DND-41 (cell line): ENCODE results near the gene DES.

Source experiments
- ATAC-seq: fragments of 200-7000 bp; cut with Tn5 transposase; 3 replicates; pipeline ENCODE4 v1.9.1; 2021; ENCODE audit warnings: low read depth; ENCODE audit not compliant: insufficient read depth
- DNase-seq: peaks from one replicate; pipeline ENCODE4 v3.0.0-alpha.2; 2020
- H2AFZ ChIP-seq: 2 replicates; pipeline ENCODE4 v1.6.0; 2012; ENCODE audit warnings: low read depth, low read length
- H3K27ac ChIP-seq: 2 replicates; pipeline ENCODE4 v1.5.1; 2012; ENCODE audit warnings: low read length, inconsistent platforms
- H3K27me3 ChIP-seq: fragments of 200-600 bp; sonication (generic); 2 replicates; pipeline ENCODE4 v1.6.0; 2012; ENCODE audit warnings: low read length, mild to moderate bottlenecking, inconsistent platforms; ENCODE audit not compliant: insufficient read depth, poor library complexity
- H3K36me3 ChIP-seq: 2 replicates; pipeline ENCODE4 v1.5.1; 2012; ENCODE audit warnings: low read length, inconsistent platforms; ENCODE audit not compliant: insufficient read depth
- H3K4me1 ChIP-seq: 2 replicates; pipeline ENCODE4 v1.5.1; 2012; ENCODE audit warnings: mild to moderate bottlenecking, low read length; ENCODE audit not compliant: insufficient read depth
- H3K4me2 ChIP-seq: 2 replicates; pipeline ENCODE4 v1.6.0; 2012; ENCODE audit warnings: mild to moderate bottlenecking, moderate library complexity, low read length, inconsistent platforms; ENCODE audit not compliant: insufficient read depth
- H3K4me3 ChIP-seq, 2 experiments: fragments of 200-600 bp in 1 of 2; shearing (Covaris generic) in 1 of 2; 2 replicates each; pipeline ENCODE4 v1.5.1; 2012 to 2016; ENCODE audit warnings: inconsistent platforms in 2 of 2, low read length in 2 of 2, mild to moderate bottlenecking in 2 of 2, low read depth in 1 of 2, moderate library complexity in 1 of 2
- H3K79me2 ChIP-seq: 2 replicates; pipeline ENCODE4 v1.6.0; 2012; ENCODE audit warnings: low read length, inconsistent platforms; ENCODE audit not compliant: insufficient read depth
- H3K9ac ChIP-seq: 2 replicates; pipeline ENCODE4 v1.6.0; 2012; ENCODE audit warnings: low read depth, mild to moderate bottlenecking, inconsistent platforms, low read length, moderate library complexity
- H3K9me3 ChIP-seq: 2 replicates; pipeline ENCODE4 v1.5.1; 2012; ENCODE audit warnings: low read length, moderate library complexity, mild to moderate bottlenecking, inconsistent platforms; ENCODE audit not compliant: insufficient read depth, severe bottlenecking
- H4K20me1 ChIP-seq: 2 replicates; pipeline ENCODE4 v1.6.0; 2012; ENCODE audit warnings: low read length; ENCODE audit not compliant: insufficient read depth
- CTCF ChIP-seq: IDR thresholded peaks from 2 replicates; pipeline ENCODE4 v1.5.1; 2012; ENCODE audit warnings: borderline replicate concordance, low read length, moderate library complexity, mild to moderate bottlenecking; ENCODE audit not compliant: poor library complexity, severe bottlenecking; ENCODE audit errors: extremely low read depth
- EZH2 ChIP-seq: IDR thresholded peaks from 3 replicates; pipeline ENCODE4 v1.6.1; 2012; ENCODE audit warnings: borderline replicate concordance, low read depth, mild to moderate bottlenecking, moderate library complexity, low read length, inconsistent platforms; ENCODE audit not compliant: severe bottlenecking

Gene DES

GRCh38 chr2:219414857-219415256 lies 3.3 kb upstream of the DES start:
- ATAC-seq, result no peak

GRCh38 chr2:219415580-219416234 lies 2.5 kb upstream of the DES start:
- ATAC-seq (no peak), DNase-seq (no peak)
- no peaks in the 10 kb centered on the region for H3K79me2 ChIP-seq
- peaks cover 10% of the 10 kb centered on the region for H3K27me3 ChIP-seq
- H4K20me1 ChIP-seq, result no peaks in the 10 kb centered on the region; the same call in 1 of the 2 replicates
- H3K9ac ChIP-seq, result no peak overlapping the region
- H2AFZ ChIP-seq, result no peak overlapping the region
- no peaks in the 10 kb centered on the region for H3K4me1 ChIP-seq
- no peak overlapping the region for H3K4me2 ChIP-seq
- no peak overlapping the region for H3K4me3 ChIP-seq
- H3K36me3 ChIP-seq, result no peaks in the 10 kb centered on the region
- H3K27ac ChIP-seq, result no peak overlapping the region
- no peak for TF ChIP-seq EZH2
- no peak for TF ChIP-seq CTCF
- H3K9me3 ChIP-seq, result peaks cover 4% of the 10 kb centered on the region

More at GRCh38 chr2:219414857-219415256, 3.3 kb upstream of the DES start:
- no peaks in the 10 kb centered on the region for H4K20me1 ChIP-seq
- DNase-seq, result no peak
- no peak overlapping the region for H3K4me3 ChIP-seq
- peaks cover 10% of the 10 kb centered on the region for H3K27me3 ChIP-seq
- no peaks in the 10 kb centered on the region for H3K79me2 ChIP-seq
- H2AFZ ChIP-seq, result no peak overlapping the region
- H3K36me3 ChIP-seq, result no peaks in the 10 kb centered on the region
- H3K9ac ChIP-seq, result no peak overlapping the region
- H3K4me2 ChIP-seq, result no peak overlapping the region
- TF ChIP-seq EZH2 (no peak), CTCF (no peak)
- peaks cover 4% of the 10 kb centered on the region for H3K9me3 ChIP-seq
- H3K27ac ChIP-seq, result no peak overlapping the region
- no peaks in the 10 kb centered on the region for H3K4me1 ChIP-seq

DNA sequence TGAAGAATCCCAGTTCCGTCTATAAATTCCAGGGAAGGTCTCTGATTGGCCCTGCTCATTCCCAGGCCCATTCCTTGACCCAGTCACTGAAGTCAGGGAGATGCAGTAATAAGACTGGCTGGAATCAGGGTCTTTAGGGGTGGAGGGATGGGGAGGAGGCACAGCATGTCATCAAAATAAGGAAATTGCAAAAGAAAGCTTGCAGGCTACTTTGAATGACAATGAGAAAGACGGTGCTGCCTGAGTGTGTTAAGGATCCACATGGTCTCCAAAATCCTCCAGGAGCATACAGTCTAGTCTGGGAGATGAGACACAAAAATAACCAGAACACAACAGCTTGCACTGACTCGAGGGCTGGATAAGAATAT lies 2.0 kb upstream of the DES start:
- no peak overlapping the region for H3K4me2 ChIP-seq
- DNase-seq, result no peak
- no peak for ATAC-seq
- H3K27ac ChIP-seq, result no peak overlapping the region
- no peak overlapping the region for H2AFZ ChIP-seq
- H3K9me3 ChIP-seq, result peaks cover 4% of the 10 kb centered on the region
- no peaks in the 10 kb centered on the region for H3K79me2 ChIP-seq
- H4K20me1 ChIP-seq, result no peaks in the 10 kb centered on the region; the same call in 1 of the 2 replicates
- no peak overlapping the region for H3K4me3 ChIP-seq
- no peak for TF ChIP-seq CTCF
- TF ChIP-seq EZH2, result no peak
- H3K27me3 ChIP-seq, result peaks cover 10% of the 10 kb centered on the region
- no peaks in the 10 kb centered on the region for H3K36me3 ChIP-seq
- H3K9ac ChIP-seq, result no peak overlapping the region
- H3K4me1 ChIP-seq, result no peaks in the 10 kb centered on the region
